ENCODE measurements around the gene NKX2-4. TPM values are rescaled to one million over a fixed set of nuclear protein-coding genes. Genes with fewer than 3 reads are reported as not detected.

Gene NKX2-4
- total and polyA plus RNA-seq, 2 donors (not counting 1 experiment from before 2014, with no cell fraction given), result not detected

DNA sequence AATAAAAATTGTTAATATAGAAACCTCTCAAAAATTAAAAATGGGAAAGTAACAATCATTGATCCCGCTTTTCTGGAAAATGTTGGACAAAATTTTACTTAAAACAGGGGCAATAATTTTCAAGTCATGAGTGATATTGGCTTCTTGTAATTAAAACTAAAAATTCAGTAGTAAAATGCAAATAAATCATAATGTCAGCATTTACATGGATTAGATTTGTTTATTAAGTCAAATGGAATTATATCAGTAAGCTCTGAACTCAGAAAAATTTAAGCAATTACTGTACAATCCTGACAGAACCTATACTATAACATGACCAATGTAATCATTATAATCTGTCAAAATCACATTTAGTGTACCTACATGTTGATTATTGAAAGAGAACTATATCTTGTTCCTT lies 39.9 kb upstream of the NKX2-4 start:
- Histone ChIP-seq H2AFZ (ENCODE audit: insufficient read depth, low read depth, low read length, poor library complexity, severe bottlenecking) (no peak overlapping the region), H3K9ac (ENCODE audit: low read length) (no peak overlapping the region), H3K27ac (ENCODE audit: low read length in 2 of 2) (no peak overlapping the region), H4K20me1 (ENCODE audit: control insufficient read depth, insufficient read depth, low read length, poor library complexity, severe bottlenecking) (no peaks in the 10 kb centered on the region), H3K36me3 (replicated peaks in 1 of 2; ENCODE audit: control extremely low read depth in 1 of 2, control insufficient read depth in 1 of 2, extremely low read depth in 1 of 2, insufficient read depth in 2 of 2, low read length in 1 of 2) (no peaks in the 10 kb centered on the region), H3K79me2 (ENCODE audit: control insufficient read depth, insufficient read depth, low read length) (no peaks in the 10 kb centered on the region), H3K4me1 (ENCODE audit: control insufficient read depth in 2 of 2, insufficient read depth in 2 of 2, low read length in 2 of 2) (no peaks in the 10 kb centered on the region), H3K4me2 (replicated peaks; ENCODE audit: low read depth, low read length, poor library complexity, severe bottlenecking) (no peak overlapping the region), H3K4me3 (ENCODE audit: control extremely low read depth in 1 of 5, extremely low read depth in 1 of 5, insufficient read depth in 1 of 5, low read depth in 2 of 5, low read length in 4 of 5) (no peak overlapping the region), H3K27me3 (replicated peaks in 1 of 4; ENCODE audit: control extremely low read depth in 1 of 4, control insufficient read depth in 3 of 4, insufficient read depth in 4 of 4, low read length in 3 of 4) (peaks cover 0 to 2% (median 1%) of the 10 kb centered on the region in 4 experiments), H3K9me3 (ENCODE audit: control extremely low read depth in 1 of 3, control insufficient read depth in 2 of 3, insufficient read depth in 1 of 3, low read length in 2 of 3) (no peaks in the 10 kb centered on the region)
- ChIA-PET POLR2A (no interaction called here), CTCF (no interaction called here)
- WGBS (ENCODE audit: insufficient coverage), result no CpG with 5 or more reads among the region's 1 CpG
- Mint-ChIP-seq H3K4me1 (no peaks in the 10 kb centered on the region), H3K27ac (no peak overlapping the region), H3K4me3 (no peak overlapping the region), H3K27me3 (peaks cover 40% of the 10 kb centered on the region), H3K9me3 (ENCODE audit: insufficient read depth) (no peaks in the 10 kb centered on the region)
- ATAC-seq (ENCODE audit: low read depth) (no peak), DNase-seq (no peak)
- intact Hi-C loops (cut with micrococcal nuclease), result no loop called here
- TF ChIP-seq, protein P1, sequence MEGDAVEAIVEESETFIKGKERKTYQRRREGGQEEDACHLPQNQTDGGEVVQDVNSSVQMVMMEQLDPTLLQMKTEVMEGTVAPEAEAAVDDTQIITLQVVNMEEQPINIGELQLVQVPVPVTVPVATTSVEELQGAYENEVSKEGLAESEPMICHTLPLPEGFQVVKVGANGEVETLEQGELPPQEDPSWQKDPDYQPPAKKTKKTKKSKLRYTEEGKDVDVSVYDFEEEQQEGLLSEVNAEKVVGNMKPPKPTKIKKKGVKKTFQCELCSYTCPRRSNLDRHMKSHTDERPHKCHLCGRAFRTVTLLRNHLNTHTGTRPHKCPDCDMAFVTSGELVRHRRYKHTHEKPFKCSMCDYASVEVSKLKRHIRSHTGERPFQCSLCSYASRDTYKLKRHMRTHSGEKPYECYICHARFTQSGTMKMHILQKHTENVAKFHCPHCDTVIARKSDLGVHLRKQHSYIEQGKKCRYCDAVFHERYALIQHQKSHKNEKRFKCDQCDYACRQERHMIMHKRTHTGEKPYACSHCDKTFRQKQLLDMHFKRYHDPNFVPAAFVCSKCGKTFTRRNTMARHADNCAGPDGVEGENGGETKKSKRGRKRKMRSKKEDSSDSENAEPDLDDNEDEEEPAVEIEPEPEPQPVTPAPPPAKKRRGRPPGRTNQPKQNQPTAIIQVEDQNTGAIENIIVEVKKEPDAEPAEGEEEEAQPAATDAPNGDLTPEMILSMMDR (IDR thresholded peaks at IDR 0.05), result no peak
- no peak for TF ChIP-seq EZH2 (IDR thresholded peaks at IDR 0.05; ENCODE audit: borderline replicate concordance, insufficient read depth, low read depth, low read length, poor library complexity, severe bottlenecking)

- H3K4me1 ChIP-seq (ENCODE audit: control insufficient read depth in 2 of 2, insufficient read depth in 2 of 2, low read length in 2 of 2), result no peaks in the 10 kb centered on the region
- ATAC-seq (ENCODE audit: low read depth), result no peak
- Mint-ChIP-seq H3K4me1 (no peaks in the 10 kb centered on the region), H3K9me3 (ENCODE audit: insufficient read depth) (no peaks in the 10 kb centered on the region), H3K27me3 (peaks cover 43% of the 10 kb centered on the region), H3K4me3 (no peak overlapping the region), H3K27ac (no peak overlapping the region)
- peaks cover 0 to 2% (median 1%) of the 10 kb centered on the region in 4 experiments for H3K27me3 ChIP-seq (replicated peaks in 1 of 4; ENCODE audit: control extremely low read depth in 1 of 4, control insufficient read depth in 3 of 4, insufficient read depth in 4 of 4, low read length in 3 of 4)
- TF ChIP-seq, protein P1 (IDR thresholded peaks at IDR 0.05), result no peak
- no peak for TF ChIP-seq EZH2 (IDR thresholded peaks at IDR 0.05; ENCODE audit: borderline replicate concordance, insufficient read depth, low read depth, low read length, poor library complexity, severe bottlenecking)
- no peak for DNase-seq
- H3K4me3 ChIP-seq (ENCODE audit: control extremely low read depth in 1 of 5, extremely low read depth in 1 of 5, insufficient read depth in 1 of 5, low read depth in 2 of 5, low read length in 4 of 5), result no peak overlapping the region
- no peaks in the 10 kb centered on the region for H4K20me1 ChIP-seq (ENCODE audit: control insufficient read depth, insufficient read depth, low read length, poor library complexity, severe bottlenecking)
- POLR2A ChIA-PET, result no interaction called here
- CTCF ChIA-PET, result no interaction called here
- H3K9me3 ChIP-seq (ENCODE audit: control extremely low read depth in 1 of 3, control insufficient read depth in 2 of 3, insufficient read depth in 1 of 3, low read length in 2 of 3), result no peaks in the 10 kb centered on the region
- no peak overlapping the region for H3K9ac ChIP-seq (ENCODE audit: low read length)
- WGBS (ENCODE audit: insufficient coverage), result 67% methylated on average over 2 of the region's 4 CpGs
- H3K27ac ChIP-seq (ENCODE audit: low read length in 2 of 2), result no peak overlapping the region
- no peaks in the 10 kb centered on the region for H3K36me3 ChIP-seq (replicated peaks in 1 of 2; ENCODE audit: control extremely low read depth in 1 of 2, control insufficient read depth in 1 of 2, extremely low read depth in 1 of 2, insufficient read depth in 2 of 2, low read length in 1 of 2)
- no peak overlapping the region for H2AFZ ChIP-seq (ENCODE audit: insufficient read depth, low read depth, low read length, poor library complexity, severe bottlenecking)
- intact Hi-C loops (cut with micrococcal nuclease), result no loop called here
- H3K4me2 ChIP-seq (replicated peaks; ENCODE audit: low read depth, low read length, poor library complexity, severe bottlenecking), result no peak overlapping the region
- no peaks in the 10 kb centered on the region for H3K79me2 ChIP-seq (ENCODE audit: control insufficient read depth, insufficient read depth, low read length)
Measured at GRCh38 chr20:21436205-21436604, 38.9 kb upstream of the NKX2-4 start.
